Upper lobe of left lung (tissue), 4 donors: ENCODE results near the gene LARGE1.

ENCODE experiments used
- EP300 ChIP-seq, 4 donors: sonication (generic); formaldehyde crosslinking; IDR thresholded peaks; one replicate each; pipeline ENCODE4 v1.5.1; 2017; ENCODE audit warnings: antibody characterized with exemption in 4 of 4, control low read depth in 2 of 4
- POLR2A ChIP-seq, 4 donors: fragments of 450-650 bp; IDR thresholded peaks; one replicate each; pipeline ENCODE4 v1.5.1; 2016 to 2017; ENCODE audit warnings: antibody characterized with exemption in 4 of 4, mild to moderate bottlenecking in 2 of 4
- POLR2AphosphoS5 ChIP-seq, 2 donors: sonication (generic); formaldehyde crosslinking; IDR thresholded peaks; one replicate each; pipeline ENCODE4 v1.5.1; 2017; ENCODE audit warnings: antibody characterized with exemption in 2 of 2
- TF ChIP-seq, protein P1 (sequence below), 6 experiments: fragments of 450-650 bp in 4 of 6; fragments of 200-600 bp in 2 of 6; sonication (generic) in 2 of 6; IDR thresholded peaks; one replicate each; pipeline ENCODE4 v1.5.1; 2016 to 2019; ENCODE audit warnings: antibody characterized with exemption in 6 of 6

DNA sequence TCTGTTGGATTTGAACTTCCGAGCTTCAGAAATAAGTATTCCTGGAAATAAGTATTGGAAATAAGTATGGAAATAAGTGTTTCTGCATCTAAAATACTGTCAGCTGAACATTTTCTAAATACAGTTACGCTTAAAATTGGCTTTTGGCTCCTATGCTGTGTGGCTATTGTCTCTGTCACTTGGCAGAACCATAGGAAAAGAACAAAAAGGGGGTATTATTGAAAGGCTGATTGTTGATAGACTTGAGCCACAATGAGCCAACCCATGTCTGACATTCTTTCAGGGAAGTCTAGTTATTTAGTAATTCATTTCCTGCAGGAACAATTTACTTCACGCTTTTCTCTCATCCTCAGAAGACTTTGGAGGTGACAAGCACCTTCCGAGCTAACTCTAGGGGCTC is 32.5 kb upstream of the LARGE1 start:
- TF ChIP-seq, protein P1, sequence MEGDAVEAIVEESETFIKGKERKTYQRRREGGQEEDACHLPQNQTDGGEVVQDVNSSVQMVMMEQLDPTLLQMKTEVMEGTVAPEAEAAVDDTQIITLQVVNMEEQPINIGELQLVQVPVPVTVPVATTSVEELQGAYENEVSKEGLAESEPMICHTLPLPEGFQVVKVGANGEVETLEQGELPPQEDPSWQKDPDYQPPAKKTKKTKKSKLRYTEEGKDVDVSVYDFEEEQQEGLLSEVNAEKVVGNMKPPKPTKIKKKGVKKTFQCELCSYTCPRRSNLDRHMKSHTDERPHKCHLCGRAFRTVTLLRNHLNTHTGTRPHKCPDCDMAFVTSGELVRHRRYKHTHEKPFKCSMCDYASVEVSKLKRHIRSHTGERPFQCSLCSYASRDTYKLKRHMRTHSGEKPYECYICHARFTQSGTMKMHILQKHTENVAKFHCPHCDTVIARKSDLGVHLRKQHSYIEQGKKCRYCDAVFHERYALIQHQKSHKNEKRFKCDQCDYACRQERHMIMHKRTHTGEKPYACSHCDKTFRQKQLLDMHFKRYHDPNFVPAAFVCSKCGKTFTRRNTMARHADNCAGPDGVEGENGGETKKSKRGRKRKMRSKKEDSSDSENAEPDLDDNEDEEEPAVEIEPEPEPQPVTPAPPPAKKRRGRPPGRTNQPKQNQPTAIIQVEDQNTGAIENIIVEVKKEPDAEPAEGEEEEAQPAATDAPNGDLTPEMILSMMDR (IDR thresholded peaks at IDR 0.05), result no peak
- no peak for TF ChIP-seq POLR2A (IDR thresholded peaks at IDR 0.05)
- TF ChIP-seq POLR2AphosphoS5 (IDR thresholded peaks at IDR 0.05), result no peak
- TF ChIP-seq EP300 (IDR thresholded peaks at IDR 0.05), result no peak
